ENCODE measurements around the gene NOVA2. TPM values are rescaled to one million over a fixed set of nuclear protein-coding genes. Genes with fewer than 3 reads are reported as not detected.

NOVA2 gene
- total RNA-seq, 1 experiment from 2014 or later: 2.5 TPM

- no TSS peak for BruUV-seq (replicated peaks)
- CTCF ChIA-PET: no interaction called here
- no peak for TF ChIP-seq POLR2AphosphoS5 (IDR thresholded peaks at IDR 0.05; ENCODE audit: low read depth, low read length)
- TF ChIP-seq, protein P1, sequence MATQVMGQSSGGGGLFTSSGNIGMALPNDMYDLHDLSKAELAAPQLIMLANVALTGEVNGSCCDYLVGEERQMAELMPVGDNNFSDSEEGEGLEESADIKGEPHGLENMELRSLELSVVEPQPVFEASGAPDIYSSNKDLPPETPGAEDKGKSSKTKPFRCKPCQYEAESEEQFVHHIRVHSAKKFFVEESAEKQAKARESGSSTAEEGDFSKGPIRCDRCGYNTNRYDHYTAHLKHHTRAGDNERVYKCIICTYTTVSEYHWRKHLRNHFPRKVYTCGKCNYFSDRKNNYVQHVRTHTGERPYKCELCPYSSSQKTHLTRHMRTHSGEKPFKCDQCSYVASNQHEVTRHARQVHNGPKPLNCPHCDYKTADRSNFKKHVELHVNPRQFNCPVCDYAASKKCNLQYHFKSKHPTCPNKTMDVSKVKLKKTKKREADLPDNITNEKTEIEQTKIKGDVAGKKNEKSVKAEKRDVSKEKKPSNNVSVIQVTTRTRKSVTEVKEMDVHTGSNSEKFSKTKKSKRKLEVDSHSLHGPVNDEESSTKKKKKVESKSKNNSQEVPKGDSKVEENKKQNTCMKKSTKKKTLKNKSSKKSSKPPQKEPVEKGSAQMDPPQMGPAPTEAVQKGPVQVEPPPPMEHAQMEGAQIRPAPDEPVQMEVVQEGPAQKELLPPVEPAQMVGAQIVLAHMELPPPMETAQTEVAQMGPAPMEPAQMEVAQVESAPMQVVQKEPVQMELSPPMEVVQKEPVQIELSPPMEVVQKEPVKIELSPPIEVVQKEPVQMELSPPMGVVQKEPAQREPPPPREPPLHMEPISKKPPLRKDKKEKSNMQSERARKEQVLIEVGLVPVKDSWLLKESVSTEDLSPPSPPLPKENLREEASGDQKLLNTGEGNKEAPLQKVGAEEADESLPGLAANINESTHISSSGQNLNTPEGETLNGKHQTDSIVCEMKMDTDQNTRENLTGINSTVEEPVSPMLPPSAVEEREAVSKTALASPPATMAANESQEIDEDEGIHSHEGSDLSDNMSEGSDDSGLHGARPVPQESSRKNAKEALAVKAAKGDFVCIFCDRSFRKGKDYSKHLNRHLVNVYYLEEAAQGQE (IDR thresholded peaks at IDR 0.05; ENCODE audit: low read depth): no peak
- no peak for TF ChIP-seq POLR2A (IDR thresholded peaks at IDR 0.05; ENCODE audit: borderline replicate concordance, extremely low read depth, insufficient read depth, insufficient read length)
- TF ChIP-seq CTCF (IDR thresholded peaks at IDR 0.05 in 2 of 3, conservative IDR thresholded peaks at IDR 0.05 in 1 of 3; ENCODE audit: borderline replicate concordance in 1 of 3, insufficient read depth in 1 of 3, low read depth in 2 of 3, low read length in 2 of 3): no peak
- no peak for TF ChIP-seq YY1 (IDR thresholded peaks at IDR 0.05; ENCODE audit: extremely low read depth, insufficient replicate concordance, low read depth, low read length)
- no peaks in the 10 kb centered on the region for H3K36me3 ChIP-seq (ENCODE audit: control insufficient read depth in 1 of 2, insufficient read depth in 2 of 2, low read length in 2 of 2)
- no peak for ATAC-seq
- H3K9me3 ChIP-seq (ENCODE audit: control insufficient read depth in 1 of 2, insufficient read depth in 1 of 2, low read depth in 1 of 2, low read length in 2 of 2): no peaks in the 10 kb centered on the region
- H3K9me2 ChIP-seq (ENCODE audit: insufficient read depth): no peaks in the 10 kb centered on the region
- RAD21 ChIA-PET (ENCODE audit: low non-redundant PET in 1 of 2, low total read pairs in 2 of 2, uncharacterized antibody in 2 of 2, unreplicated experiment in 2 of 2): no interaction called here
- no peak overlapping the region for H2AFZ ChIP-seq (ENCODE audit: low read depth, low read length, poor library complexity, severe bottlenecking)
- POLR2A ChIA-PET: no interaction called here
- no peaks in the 10 kb centered on the region for H4K20me1 ChIP-seq (ENCODE audit: insufficient read depth)
- no peaks in the 10 kb centered on the region for H3K27me3 ChIP-seq (ENCODE audit: insufficient read depth, low read length)
- intact Hi-C loops (cut with micrococcal nuclease): no loop called here
- H3K4me1 ChIP-seq (ENCODE audit: control insufficient read depth in 1 of 2, insufficient read depth in 2 of 2, low read length in 2 of 2): no peaks in the 10 kb centered on the region
- no peak overlapping the region for H3K9ac ChIP-seq (ENCODE audit: low read length)
- H3K79me2 ChIP-seq (ENCODE audit: insufficient read depth, low read length): no peaks in the 10 kb centered on the region
- no peak overlapping the region for H3K4me2 ChIP-seq (ENCODE audit: low read length)
- H3K4me3 ChIP-seq (replicated peaks in 1 of 2; ENCODE audit: low read depth in 1 of 2, low read length in 2 of 2): no peak overlapping the region
- no peak for DNase-seq (ENCODE audit: low read depth, low spot score)
- H3K27ac ChIP-seq (ENCODE audit: low read depth, low read length): no peak overlapping the region
These were observed 11.7 kb upstream of the NOVA2 start for GRCh38 chr19:45985321-45985720.
